ENCODE data around the gene MXD4.
"Not testable (repeated sequence)": the region's sequence is repeated elsewhere in the genome, so short reads cannot be mapped to it uniquely, and the experiment has no call there.

MXD4 gene

GRCh38 chr4:2250357-2251072 is 11.4 kb downstream of the MXD4 start:
- no peak for DNase-seq (ENCODE audit: low read depth)

DNA sequence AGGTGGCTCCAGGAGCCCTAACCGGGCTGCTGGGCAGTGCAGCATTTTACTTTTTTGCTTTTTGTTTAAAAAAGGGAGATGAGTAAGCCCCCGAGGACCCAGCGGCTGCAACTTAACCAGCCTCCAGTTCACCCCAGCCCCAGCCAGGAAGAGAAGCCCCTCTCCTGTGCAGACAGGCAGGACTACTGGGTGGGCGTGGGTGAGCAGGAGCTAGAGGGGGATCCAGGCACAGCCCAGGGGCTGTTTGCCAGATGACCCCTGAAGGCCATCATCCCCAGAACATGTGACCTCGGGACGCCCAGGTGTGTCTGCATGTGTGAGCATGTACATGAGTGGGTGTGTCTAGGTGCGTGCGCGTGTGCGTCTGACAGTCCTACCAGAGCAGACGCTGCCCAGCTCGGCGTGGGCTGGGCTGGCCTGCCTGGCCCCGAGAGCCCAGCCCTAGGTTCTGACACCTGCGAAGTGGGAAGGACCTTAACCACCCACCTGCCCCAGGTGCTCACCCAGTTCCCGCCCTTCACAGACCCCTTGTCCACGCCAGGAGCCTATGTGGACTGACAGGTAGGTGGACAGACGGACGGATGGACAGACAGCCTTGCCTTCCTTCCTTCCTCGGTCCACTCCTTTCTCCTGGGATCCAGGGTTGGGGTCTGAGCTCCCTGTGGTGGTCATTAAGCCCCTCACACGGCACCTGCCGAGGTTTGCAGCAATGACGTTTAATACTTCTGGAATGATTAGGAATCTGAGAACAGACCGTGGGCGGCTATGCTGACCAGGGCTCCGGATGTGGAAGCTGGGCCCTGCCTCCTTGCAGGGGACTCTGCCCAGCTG is 12.2 kb downstream of the MXD4 start:
- no peak for DNase-seq (ENCODE audit: low read depth)

GRCh38 chr4:2248821-2249261 is 13.1 kb downstream of the MXD4 start:
- DNase-seq (ENCODE audit: low read depth), result no peak

- DNase-seq (ENCODE audit: low read depth), result no peak
These were observed 13.7 kb downstream of the MXD4 start for GRCh38 chr4:2248044-2248780.

GRCh38 chr4:2247128-2248043 is 14.5 kb downstream of the MXD4 start:
- DNase-seq (ENCODE audit: low read depth), result no peak

GRCh38 chr4:2246384-2247127 is 15.4 kb downstream of the MXD4 start:
- DNase-seq (ENCODE audit: low read depth), result no peak

DNA sequence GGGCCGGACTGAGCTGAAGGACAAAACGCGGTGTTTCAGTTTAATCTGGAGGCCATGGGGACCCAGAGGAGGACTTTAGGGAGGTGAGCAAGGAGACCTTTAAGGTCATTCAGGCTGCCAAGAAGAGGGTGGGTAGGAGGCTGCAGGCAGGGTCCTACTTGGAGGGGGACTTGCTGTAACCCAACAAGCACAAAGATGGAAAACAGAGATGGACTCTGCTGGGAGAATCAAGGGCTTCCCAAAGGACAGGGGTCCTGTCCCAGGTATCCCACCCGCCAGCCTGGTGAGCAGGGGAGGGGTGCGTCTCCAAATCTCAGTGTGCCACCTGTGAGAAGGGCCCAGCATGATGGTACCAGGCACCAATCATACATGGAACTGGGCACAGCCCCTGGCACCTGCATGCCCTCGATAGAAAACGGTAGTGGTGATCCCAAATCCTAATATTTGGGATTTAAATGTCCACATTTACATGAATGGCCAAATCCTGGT is 16.1 kb downstream of the MXD4 start:
- no peak for DNase-seq (ENCODE audit: low read depth)

GRCh38 chr4:2245057-2245786 is 16.7 kb downstream of the MXD4 start:
- DNase-seq (ENCODE audit: low read depth), result no peak

- no peak for DNase-seq (ENCODE audit: low read depth)
These were observed 18.1 kb downstream of the MXD4 start for GRCh38 chr4:2243681-2244380.

GRCh38 chr4:2241410-2242353 is 20.2 kb downstream of the MXD4 start, which contains the start of the genes HAUS3 and POLN:
HAUS3 (minus strand) TSS chr4:2242121; CDS start chr4:2240946, 1,175 bp downstream.
POLN (minus strand) TSS chr4:2242121; CDS start chr4:2229231, 12,890 bp downstream.
- DNase-seq (ENCODE audit: low read depth), result peak; percentile 95

DNA sequence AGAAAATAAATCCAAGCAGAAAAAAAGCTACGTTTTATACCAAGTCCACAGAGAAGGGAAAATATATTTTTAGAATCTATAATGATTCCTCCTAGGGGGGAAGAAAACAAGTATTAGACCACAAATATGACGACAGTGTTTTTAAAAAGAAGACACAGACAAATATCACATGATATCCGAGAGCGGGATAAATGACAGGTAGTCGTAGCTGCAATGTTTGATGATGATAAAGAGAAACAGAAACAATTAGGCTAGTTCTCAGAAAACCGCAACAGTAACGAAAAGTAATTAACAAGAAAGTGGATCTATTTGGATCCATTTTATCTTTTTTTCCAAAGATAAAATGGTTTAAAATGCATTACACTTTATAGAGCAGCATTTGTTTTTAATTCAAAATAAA is 20.9 kb downstream of the MXD4 start:
- DNase-seq (ENCODE audit: low read depth), result no peak

GRCh38 chr4:2236944-2237666 is 24.8 kb downstream of the MXD4 start:
- DNase-seq (ENCODE audit: low read depth), result no peak

GRCh38 chr4:2231082-2231481 is 30.8 kb downstream of the MXD4 start:
- no peak for DNase-seq (ENCODE audit: low read depth)

DNA sequence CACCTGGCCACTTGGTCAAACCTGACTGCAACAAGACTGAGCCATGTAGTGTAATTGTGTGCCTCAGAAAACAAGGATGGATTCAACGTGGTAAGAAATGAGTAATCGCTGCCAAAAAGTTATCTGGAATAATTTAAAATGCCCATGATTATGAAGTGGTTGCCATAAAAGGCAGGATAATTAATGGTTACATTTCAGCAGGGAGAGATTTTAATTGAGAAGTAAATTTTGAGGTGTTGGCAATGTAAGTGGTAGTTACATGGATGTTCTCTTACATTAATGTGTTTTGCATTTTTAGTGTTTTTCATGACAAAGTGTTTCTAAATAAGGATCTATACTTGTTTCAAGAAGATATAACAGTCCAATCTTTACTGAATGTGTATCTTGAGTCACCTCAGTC is 35.6 kb downstream of the MXD4 start:
- no peak for DNase-seq (ENCODE audit: low read depth)

- no peak for DNase-seq (ENCODE audit: low read depth)
These were observed 39.1 kb downstream of the MXD4 start for GRCh38 chr4:2222838-2223237.

DNA sequence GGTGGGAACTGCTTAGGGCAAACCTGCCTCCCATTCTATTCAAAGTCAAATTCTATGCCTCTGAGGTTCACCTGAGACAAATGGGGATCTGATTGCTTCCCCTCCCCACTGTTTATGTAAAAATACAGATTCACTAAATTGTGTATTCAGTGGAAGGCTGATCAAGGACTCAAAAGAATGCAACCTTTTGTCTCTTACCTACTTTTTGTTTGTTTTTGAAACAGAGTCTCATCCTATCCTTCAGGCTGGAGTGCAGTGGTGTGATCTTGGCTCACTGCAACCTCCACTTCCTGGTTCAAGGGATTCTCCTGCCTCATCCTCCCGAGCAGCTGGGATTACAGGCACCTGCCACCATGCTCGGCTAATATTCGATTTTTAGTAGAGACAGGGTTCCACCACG is 40.5 kb downstream of the MXD4 start:
- DNase-seq (ENCODE audit: low read depth), result not testable (repeated sequence)

DNA sequence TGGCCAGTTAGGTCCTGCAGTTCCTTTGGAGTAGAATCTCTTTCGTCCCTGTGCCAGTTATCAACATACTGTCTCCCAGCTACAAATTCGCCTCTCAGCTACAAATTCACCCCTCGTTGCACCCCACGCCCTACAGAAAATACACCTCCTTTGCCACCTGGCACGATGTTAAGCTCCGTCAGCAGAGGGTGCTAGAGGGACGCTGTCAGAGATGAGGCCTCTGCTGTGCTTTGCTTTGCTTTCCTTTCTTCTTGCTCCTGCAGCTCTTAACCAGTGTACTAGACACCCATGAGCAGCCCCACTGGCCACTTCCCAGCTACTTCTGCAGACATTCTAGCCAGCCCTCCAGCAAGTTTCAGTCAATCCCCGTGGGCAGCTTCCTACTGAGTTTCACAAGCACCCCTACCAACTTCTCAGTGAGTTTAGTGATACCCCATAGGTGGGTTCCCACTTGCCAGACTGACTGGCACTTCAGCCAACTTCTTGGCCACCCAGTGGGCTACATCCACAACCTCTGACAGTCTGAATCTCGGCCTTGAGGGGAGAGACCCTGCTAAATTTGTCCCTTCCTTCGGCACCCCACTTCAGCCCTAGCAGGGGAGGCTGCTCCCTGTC is 41.8 kb downstream of the MXD4 start:
- peak; percentile 72 for DNase-seq (ENCODE audit: low read depth)
